Chondrocyte (in vitro differentiated cells): ENCODE results near the gene PHGDH. TPM values are rescaled to one million over a fixed set of nuclear protein-coding genes. Genes with fewer than 3 reads are reported as not detected.

Experiments used
- DNase-seq: peaks from one replicate; pipeline ENCODE4 v3.0.0; 2021; ENCODE audit warnings: mixed read lengths, low spot score
- H3K27ac Mint-ChIP-seq: one replicate; pipeline ENCODE4 v1.8.0; 2021; ENCODE audit warnings: mild to moderate bottlenecking, moderate library complexity, mixed read lengths; ENCODE audit not compliant: unreplicated experiment
- H3K27me3 Mint-ChIP-seq: 2 replicates; pipeline ENCODE4 v1.8.0; 2021; ENCODE audit warnings: low read depth, mixed read lengths
- H3K36me3 Mint-ChIP-seq: 2 replicates; pipeline ENCODE4 v1.8.0; 2021; ENCODE audit warnings: low read depth, mixed read lengths
- H3K4me1 Mint-ChIP-seq: 2 replicates; pipeline ENCODE4 v1.8.0; 2021; ENCODE audit warnings: low read depth, mild to moderate bottlenecking, mixed read lengths
- H3K4me3 Mint-ChIP-seq: one replicate; pipeline ENCODE4 v1.8.0; 2021; ENCODE audit warnings: mild to moderate bottlenecking, moderate library complexity, mixed read lengths; ENCODE audit not compliant: unreplicated experiment
- H3K9me3 Mint-ChIP-seq: 2 replicates; pipeline ENCODE4 v1.8.0; 2021; ENCODE audit warnings: low read depth, mixed read lengths
- total RNA-seq: library from RNA; stranded (reverse); gene quantifications from 3 replicates; pipeline ENCODE4 v1.2.1, GENCODE V29; 2021
- TF ChIP-seq, protein P1 (sequence below): fragments of 200-600 bp; sonication (generic); IDR thresholded peaks from 2 replicates; pipeline ENCODE4 v1.5.0; 2021; ENCODE audit warnings: antibody characterized with exemption, mild to moderate bottlenecking, moderate library complexity

Gene PHGDH
- total RNA-seq, 1 donor from 2014 or later = 300 TPM

- Mint-ChIP-seq H3K4me1 (peaks cover 5% of the 10 kb centered on the region), H3K4me3 (no peak overlapping the region), H3K27ac (no peak overlapping the region)
Observed at GRCh38 chr1:119778359-119778758, 66.6 kb downstream of the PHGDH start.

DNA sequence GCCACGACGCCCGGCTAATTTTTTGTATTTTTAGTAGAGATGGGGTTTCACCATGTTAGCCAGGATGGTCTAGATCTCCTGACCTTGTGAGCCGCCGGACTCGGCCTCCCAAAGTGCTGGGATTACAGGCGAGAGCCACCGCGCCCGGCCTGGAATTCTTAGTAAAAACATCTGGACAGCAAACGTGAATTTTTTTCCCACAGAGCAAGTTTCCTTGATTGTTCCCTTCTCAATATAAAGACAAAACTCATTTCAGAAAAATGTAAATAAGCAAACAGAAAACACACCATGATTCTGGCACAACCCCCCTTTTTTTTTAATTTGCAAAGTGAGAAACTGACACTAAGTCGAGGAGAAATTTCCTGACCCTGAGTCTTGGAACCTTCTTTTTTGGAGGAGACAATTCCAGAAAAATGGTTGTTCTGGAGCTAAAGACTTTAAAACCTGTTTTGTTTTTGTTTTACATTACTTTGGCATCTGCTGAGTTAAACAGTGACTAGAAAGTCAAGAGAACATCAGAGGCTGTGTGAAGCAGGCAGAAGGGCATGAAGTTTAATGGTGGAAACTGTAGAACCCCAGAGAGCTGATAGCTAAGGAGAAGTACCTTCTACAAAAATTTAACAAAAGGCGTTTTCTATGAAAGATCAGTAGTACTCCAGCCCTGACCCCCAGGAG lies 67.3 kb downstream of the PHGDH start:
- Mint-ChIP-seq H3K36me3 (no peaks in the 10 kb centered on the region), H3K27ac (no peak overlapping the region)
- TF ChIP-seq, protein P1, sequence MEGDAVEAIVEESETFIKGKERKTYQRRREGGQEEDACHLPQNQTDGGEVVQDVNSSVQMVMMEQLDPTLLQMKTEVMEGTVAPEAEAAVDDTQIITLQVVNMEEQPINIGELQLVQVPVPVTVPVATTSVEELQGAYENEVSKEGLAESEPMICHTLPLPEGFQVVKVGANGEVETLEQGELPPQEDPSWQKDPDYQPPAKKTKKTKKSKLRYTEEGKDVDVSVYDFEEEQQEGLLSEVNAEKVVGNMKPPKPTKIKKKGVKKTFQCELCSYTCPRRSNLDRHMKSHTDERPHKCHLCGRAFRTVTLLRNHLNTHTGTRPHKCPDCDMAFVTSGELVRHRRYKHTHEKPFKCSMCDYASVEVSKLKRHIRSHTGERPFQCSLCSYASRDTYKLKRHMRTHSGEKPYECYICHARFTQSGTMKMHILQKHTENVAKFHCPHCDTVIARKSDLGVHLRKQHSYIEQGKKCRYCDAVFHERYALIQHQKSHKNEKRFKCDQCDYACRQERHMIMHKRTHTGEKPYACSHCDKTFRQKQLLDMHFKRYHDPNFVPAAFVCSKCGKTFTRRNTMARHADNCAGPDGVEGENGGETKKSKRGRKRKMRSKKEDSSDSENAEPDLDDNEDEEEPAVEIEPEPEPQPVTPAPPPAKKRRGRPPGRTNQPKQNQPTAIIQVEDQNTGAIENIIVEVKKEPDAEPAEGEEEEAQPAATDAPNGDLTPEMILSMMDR = no peak

More at GRCh38 chr1:119778359-119778758, 66.6 kb downstream of the PHGDH start:
- Mint-ChIP-seq H3K27me3 (peaks cover 12% of the 10 kb centered on the region), H3K36me3 (no peaks in the 10 kb centered on the region), H3K9me3 (no peaks in the 10 kb centered on the region)
- DNase-seq = no peak
- TF ChIP-seq, protein P1 = no peak

DNA sequence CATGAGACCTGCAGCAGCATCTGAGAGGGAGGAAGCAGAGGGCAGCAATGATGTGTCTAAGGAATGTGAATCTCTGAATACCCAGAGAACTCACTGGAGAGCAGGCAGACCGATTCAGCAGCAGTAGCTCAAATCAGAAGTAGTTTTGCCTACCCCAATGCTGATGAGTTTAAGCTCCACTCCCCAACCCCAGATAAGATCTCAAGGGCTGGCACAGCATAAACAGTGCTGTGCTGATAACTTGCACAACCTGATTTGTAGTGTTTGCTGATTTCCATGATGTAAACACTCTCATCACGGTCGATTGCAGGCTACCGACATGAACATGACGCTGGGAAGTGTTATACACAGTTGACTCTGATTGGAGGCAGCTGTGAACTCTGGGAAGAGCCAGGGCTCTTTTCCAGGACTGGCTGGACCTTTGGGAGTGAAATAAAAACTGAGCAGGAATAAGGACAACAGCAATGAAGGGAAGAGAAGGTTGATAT lies 68.2 kb downstream of the PHGDH start:
- Mint-ChIP-seq H3K27me3 (peaks cover 21% of the 10 kb centered on the region), H3K4me3 (no peak overlapping the region), H3K36me3 (no peaks in the 10 kb centered on the region), H3K9me3 (no peaks in the 10 kb centered on the region), H3K27ac (no peak overlapping the region), H3K4me1 (no peaks in the 10 kb centered on the region)
- DNase-seq = no peak
- TF ChIP-seq, protein P1 = no peak

More for the DNA sequence above, 67.3 kb downstream of the PHGDH start:
- no peak for DNase-seq
- H3K27me3 Mint-ChIP-seq = peaks cover 18% of the 10 kb centered on the region
- no peaks in the 10 kb centered on the region for H3K9me3 Mint-ChIP-seq
- H3K4me1 Mint-ChIP-seq = no peaks in the 10 kb centered on the region
- no peak overlapping the region for H3K4me3 Mint-ChIP-seq

DNA sequence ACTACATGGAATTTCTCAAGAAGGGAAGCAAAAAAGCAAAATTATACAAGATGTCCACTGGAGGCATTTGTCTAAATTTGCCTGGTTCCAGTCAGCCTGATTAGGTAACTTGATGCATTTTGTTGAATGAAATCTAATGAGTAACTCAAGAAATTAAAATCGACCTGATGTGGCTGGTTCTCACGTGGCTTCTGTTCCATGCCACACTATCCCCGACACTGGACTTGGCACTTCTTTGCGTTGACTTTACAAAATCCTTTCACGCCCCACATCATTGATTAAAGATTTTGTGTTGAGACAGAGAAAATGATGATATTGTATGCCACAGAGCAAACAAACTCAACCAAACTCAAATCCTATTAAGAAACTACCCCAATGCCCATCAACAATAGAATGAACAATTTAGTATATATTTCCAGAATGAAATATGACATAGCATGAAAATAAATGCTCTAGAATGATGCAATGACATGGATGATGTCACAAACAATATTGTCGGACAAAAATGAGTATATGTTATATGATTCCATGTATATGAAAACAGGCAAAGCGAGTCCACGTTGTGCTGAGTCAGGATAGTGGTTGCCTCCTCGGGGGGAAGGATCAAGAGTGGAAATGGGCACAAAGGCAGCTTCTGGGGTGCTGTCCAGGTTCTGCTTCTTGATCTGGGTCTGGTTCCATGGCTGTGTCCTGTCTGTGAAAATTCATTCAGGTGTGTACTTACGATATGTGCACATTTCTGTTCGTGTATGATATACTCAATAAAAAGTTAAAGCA lies 69.9 kb downstream of the PHGDH start:
- Mint-ChIP-seq H3K27ac (no peak overlapping the region), H3K9me3 (peaks cover 6% of the 10 kb centered on the region), H3K4me3 (no peak overlapping the region), H3K27me3 (peaks cover 21% of the 10 kb centered on the region), H3K4me1 (no peaks in the 10 kb centered on the region), H3K36me3 (no peaks in the 10 kb centered on the region)
- DNase-seq = no peak
- TF ChIP-seq, protein P1 = peak; percentile 18

DNA sequence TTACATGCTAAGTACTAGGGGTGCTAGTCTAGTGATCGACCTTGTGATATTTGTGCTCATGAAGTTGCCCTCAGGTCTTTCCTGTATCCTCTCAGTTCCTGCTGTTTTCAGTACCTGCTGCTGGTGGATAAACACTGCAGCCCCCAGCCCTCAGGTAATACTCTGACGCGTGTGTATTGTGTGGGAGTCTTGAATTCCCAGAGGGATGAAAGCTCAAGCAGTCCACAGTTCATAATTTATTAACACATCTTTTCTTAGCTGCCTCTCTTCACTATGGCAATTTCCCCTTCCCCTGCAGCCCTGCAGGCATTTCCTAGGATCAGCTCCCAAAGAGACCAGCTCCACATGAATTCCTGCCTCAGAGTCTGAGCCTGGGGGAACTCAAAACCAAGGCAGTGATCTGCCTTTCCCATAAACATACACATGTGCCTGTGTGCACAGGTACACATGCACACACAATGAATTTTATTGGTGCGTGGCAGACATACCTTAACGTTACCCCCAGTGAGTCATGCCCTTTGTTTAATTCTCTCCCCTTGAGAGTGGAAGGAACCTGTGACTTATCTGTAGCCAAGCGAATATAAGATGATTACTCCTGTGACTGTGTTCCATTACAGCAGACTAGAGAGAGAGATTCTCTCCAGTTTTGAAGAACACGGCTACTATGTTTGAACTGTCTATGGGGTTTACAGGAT lies 71.0 kb downstream of the PHGDH start:
- Mint-ChIP-seq H3K27ac (no peak overlapping the region), H3K4me3 (no peak overlapping the region), H3K27me3 (peaks cover 21% of the 10 kb centered on the region), H3K36me3 (no peaks in the 10 kb centered on the region), H3K9me3 (peaks cover 6% of the 10 kb centered on the region), H3K4me1 (no peaks in the 10 kb centered on the region)
- TF ChIP-seq, protein P1 = no peak
- no peak for DNase-seq
